NT2/D1 (cell line): ENCODE data around the gene EPS15.

ENCODE experiments used
- SUZ12 ChIP-seq: IDR thresholded peaks from 2 replicates; pipeline ENCODE4 v1.6.1; 2011; ENCODE audit not compliant: insufficient read length, insufficient read depth; ENCODE audit errors: extremely low read depth
- YY1 ChIP-seq: IDR thresholded peaks from 2 replicates; pipeline ENCODE4 v1.6.1; 2011; ENCODE audit not compliant: insufficient read length, insufficient read depth
- ZNF274 ChIP-seq: IDR thresholded peaks from 2 replicates; pipeline ENCODE4 v1.6.1; 2011; ENCODE audit warnings: mild to moderate bottlenecking, low read depth, low read length

- no peak for TF ChIP-seq YY1
- no peak for TF ChIP-seq ZNF274
- no peak for TF ChIP-seq SUZ12
Measured at GRCh38 chr1:51445351-51446090, 73.5 kb downstream of the EPS15 start.
